AG09319 (cell line): ENCODE measurements around the gene ATP10B.
"Not testable (repeated sequence)": the region's sequence is repeated elsewhere in the genome, so short reads cannot be mapped to it uniquely, and the experiment has no call there.

Source experiments
- DNase-seq: peaks from one replicate; pipeline ENCODE4 v3.0.0-alpha.2; 2010; ENCODE audit warnings: low read depth; ENCODE audit errors: extremely low read depth
- CTCF ChIP-seq: IDR thresholded peaks from 2 replicates; pipeline ENCODE4 v1.5.1; 2011; ENCODE audit warnings: low read depth, mild to moderate bottlenecking, inconsistent platforms, low read length, moderate library complexity

The ATP10B gene

GRCh38 chr5:160824301-160825001 lies 27.6 kb downstream of the ATP10B start:
- no peak for TF ChIP-seq CTCF
- no peak for DNase-seq

- not testable (repeated sequence) for DNase-seq
These were observed 39.0 kb downstream of the ATP10B start for GRCh38 chr5:160812996-160813395.

- no peak for TF ChIP-seq CTCF
These were observed 46.6 kb downstream of the ATP10B start for GRCh38 chr5:160805376-160805775.

GRCh38 chr5:160802592-160802991 lies 49.4 kb downstream of the ATP10B start:
- no peak for DNase-seq
- no peak; the same call in 1 of the 2 replicates for TF ChIP-seq CTCF

More at GRCh38 chr5:160805376-160805775, 46.6 kb downstream of the ATP10B start:
- DNase-seq = no peak

GRCh38 chr5:160800375-160801275 lies 51.4 kb downstream of the ATP10B start:
- no peak for TF ChIP-seq CTCF
- DNase-seq = no peak

- TF ChIP-seq CTCF = no peak
- DNase-seq = no peak
These were observed 52.8 kb downstream of the ATP10B start for GRCh38 chr5:160799184-160799583.

- no peak for TF ChIP-seq CTCF
These were observed 55.0 kb downstream of the ATP10B start for GRCh38 chr5:160797020-160797419.

More at GRCh38 chr5:160797020-160797419, 55.0 kb downstream of the ATP10B start:
- no peak for DNase-seq
